Keratinocyte (primary cell): ENCODE results near the gene GP9.

Experiments used
- CTCF ChIP-seq, 3 experiments: IDR thresholded peaks in 1 of 3; conservative IDR thresholded peaks in 1 of 3; optimal IDR thresholded peaks in 1 of 3; 2 replicates in 2 of 3; 3 replicates in 1 of 3; pipeline versions ENCODE3 to v1.5.1; 2011; ENCODE audit warnings: low read length in 3 of 3, mild to moderate bottlenecking in 3 of 3, moderate library complexity in 2 of 3, control low read depth in 1 of 3, inconsistent platforms in 1 of 3; ENCODE audit not compliant: insufficient read depth in 2 of 3; ENCODE audit errors: extremely low read depth in 1 of 3
- EZH2 ChIP-seq: IDR thresholded peaks from one replicate; pipeline ENCODE4 v1.6.1; 2012; ENCODE audit warnings: inconsistent platforms, mild to moderate bottlenecking, low read length, moderate library complexity

GRCh38 chr3:129020691-129021090 lies 39.9 kb upstream of the GP9 start:
- TF ChIP-seq CTCF (optimal IDR thresholded peaks at IDR 0.05 in 1 of 3, IDR thresholded peaks at IDR 0.05 in 1 of 3, conservative IDR thresholded peaks at IDR 0.05 in 1 of 3; ENCODE audit: extremely low read depth in 1 of 3, insufficient read depth in 2 of 3, low read length in 3 of 3) = no peak
- no peak for TF ChIP-seq EZH2
